Tibial nerve (tissue), 4 donors: ENCODE measurements around the gene NPDC1.

ENCODE experiments used
- CTCF ChIP-seq, 5 experiments: fragments of 200-600 bp in 3 of 5; fragments of 450-650 bp in 2 of 5; sonication (generic) in 3 of 5; IDR thresholded peaks; one replicate each; pipeline ENCODE4 v1.5.1; 2016 to 2019; ENCODE audit warnings: antibody characterized with exemption in 5 of 5, mild to moderate bottlenecking in 3 of 5, moderate library complexity in 2 of 5
- EP300 ChIP-seq, 2 donors: sonication (generic); formaldehyde crosslinking; IDR thresholded peaks; one replicate each; pipeline ENCODE4 v1.6.1; 2017; ENCODE audit warnings: antibody characterized with exemption in 2 of 2, mild to moderate bottlenecking in 1 of 2
- POLR2A ChIP-seq, 2 donors: fragments of 450-650 bp; IDR thresholded peaks; one replicate each; pipeline ENCODE4 v1.6.1; 2017; ENCODE audit warnings: antibody characterized with exemption in 2 of 2, mild to moderate bottlenecking in 2 of 2, moderate library complexity in 2 of 2

DNA sequence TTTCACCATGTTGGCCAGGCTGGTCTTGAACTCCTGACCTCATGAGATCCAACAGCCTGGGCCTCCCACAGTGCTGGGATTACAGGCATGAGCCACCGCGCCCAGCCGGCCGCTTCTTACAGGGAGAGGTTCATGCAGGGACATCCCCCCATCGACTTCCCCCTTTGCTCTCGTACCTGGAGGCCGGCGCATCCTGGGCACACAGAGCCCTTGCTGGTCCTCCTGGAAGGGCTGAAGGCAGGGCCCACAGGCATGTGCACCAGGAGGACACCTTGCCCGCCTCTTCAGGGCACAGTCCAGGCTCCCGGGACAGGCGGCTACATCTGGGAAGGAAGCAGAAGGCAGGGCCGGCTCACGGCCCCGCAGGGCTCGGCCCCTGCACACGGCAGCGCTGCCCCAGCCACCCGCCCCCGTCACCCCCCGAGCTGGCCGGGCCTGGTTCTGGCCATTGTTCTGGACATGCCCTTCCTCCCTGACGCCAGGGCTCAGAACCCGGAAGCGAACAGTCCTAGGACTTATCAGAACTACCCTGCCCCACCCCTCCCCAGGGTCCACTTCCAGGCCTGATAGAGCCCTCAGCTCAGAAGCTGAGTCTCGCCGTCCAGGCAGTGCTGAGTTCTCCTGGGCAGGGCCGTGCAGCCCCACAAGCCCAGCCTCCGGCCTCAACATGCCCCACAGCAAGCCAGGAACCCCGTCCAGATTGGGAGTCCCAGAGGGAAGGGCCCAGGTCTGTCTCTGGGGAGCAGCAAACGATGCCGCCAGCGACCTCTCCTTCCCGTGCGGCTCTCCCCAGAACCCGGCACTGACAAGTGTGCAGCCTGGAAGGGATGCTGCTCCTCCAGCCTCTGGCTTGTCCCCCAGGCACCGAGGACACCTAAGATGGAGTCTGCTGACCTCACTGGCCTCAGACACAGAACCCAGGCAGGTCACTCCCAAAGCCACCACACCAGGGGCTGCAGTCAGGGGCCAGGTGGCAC is 2.9 kb downstream of the NPDC1 start:
- TF ChIP-seq CTCF (IDR thresholded peaks at IDR 0.05) (no peak), POLR2A (IDR thresholded peaks at IDR 0.05) (no peak), EP300 (IDR thresholded peaks at IDR 0.05) (no peak)
